Skin epidermis (tissue), 12 donors: ENCODE measurements around the gene JAK2.

ENCODE experiments used
- H3K27ac ChIP-seq, 21 experiments: fragments of 200-600 bp; sonication (generic) in 11 of 21; one replicate each; pipeline ENCODE4 v1.5.0; 2020; ENCODE audit warnings: mild to moderate bottlenecking in 3 of 21, inconsistent platforms in 2 of 21, moderate library complexity in 2 of 21
- H3K4me3 ChIP-seq, 7 experiments: fragments of 200-600 bp; sonication (generic) in 2 of 7; one replicate each; pipeline ENCODE4 v1.5.0; 2020; ENCODE audit warnings: inconsistent platforms in 2 of 7, mild to moderate bottlenecking in 2 of 7, moderate library complexity in 1 of 7

JAK2 gene

DNA sequence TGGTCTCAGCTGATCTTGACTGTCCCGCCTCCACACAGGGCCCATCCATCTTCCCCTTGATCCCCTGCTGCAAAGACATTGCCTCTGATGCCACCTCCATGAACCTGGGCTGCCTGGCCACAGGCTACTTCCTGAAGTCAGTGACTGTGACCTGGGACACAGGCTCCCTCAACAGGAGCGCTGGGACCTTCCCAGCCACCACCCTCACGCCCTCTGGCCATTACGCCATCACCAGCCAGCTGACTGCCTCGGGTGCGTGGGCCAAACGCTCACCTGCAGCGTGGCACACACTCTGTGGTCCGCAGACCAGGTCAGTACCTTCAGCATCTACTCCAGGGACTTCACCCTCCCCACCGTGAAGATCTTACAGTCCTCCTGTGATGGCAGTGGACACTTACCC, 128.5 kb downstream of the JAK2 start:
- Histone ChIP-seq H3K4me3 (no peak overlapping the region), H3K27ac (no peak overlapping the region)

DNA sequence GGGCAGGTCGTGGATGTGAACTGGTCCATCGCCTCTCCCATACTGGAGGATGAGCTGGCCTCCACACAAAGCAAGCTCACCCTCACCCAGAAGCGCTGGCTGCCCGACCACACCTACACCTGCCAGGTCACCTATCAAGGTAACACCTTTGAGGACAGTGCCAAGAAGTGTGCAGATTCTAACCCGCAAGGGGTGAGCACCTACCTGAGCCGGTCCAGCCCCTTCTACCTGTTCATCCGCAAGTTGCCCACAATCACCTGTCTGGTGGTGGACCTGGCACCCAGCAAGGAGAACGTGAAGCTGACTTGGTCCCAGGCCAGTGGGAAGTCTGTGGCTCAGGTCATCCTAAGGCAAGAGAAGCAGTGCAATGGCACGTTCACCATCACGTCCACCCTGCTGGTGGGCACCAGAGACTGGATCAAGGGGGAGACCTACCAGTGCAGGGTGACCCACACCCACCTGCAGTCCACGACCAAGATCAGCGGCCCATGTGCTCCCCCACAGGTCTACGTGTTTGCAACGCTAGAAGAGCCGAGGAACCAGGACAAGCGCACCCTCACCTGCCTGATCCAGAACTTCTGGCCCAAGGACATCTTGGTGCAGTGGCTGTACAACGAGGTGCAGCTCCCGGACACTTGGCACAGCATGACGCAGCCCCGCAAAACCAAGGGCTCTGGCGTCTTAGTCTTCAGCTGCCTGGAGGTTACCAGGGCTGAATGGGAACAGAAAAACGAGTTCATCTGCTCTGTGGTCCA, 129.1 kb downstream of the JAK2 start:
- no peak overlapping the region for H3K27ac ChIP-seq
- no peak overlapping the region for H3K4me3 ChIP-seq

DNA sequence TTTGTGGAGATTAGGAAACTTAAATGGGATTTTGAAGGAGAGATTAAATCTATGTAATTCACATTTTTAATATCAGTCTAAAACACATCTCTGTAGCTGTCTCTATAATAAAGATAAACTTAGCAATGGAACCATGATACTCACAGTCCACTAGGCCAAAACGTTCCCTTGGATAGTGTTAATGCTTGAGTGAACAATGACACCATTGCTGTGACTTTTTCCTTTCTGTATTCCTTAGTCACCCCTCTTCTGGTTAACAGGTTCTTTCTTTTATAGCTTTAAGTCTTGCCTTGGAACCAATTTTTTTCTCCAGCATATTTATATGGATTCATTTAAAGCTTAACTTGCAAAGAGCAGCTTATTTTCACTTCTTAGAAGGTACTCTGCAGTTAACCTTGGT, 137.0 kb downstream of the JAK2 start:
- Histone ChIP-seq H3K4me3 (no peak overlapping the region), H3K27ac (no peak overlapping the region)

DNA sequence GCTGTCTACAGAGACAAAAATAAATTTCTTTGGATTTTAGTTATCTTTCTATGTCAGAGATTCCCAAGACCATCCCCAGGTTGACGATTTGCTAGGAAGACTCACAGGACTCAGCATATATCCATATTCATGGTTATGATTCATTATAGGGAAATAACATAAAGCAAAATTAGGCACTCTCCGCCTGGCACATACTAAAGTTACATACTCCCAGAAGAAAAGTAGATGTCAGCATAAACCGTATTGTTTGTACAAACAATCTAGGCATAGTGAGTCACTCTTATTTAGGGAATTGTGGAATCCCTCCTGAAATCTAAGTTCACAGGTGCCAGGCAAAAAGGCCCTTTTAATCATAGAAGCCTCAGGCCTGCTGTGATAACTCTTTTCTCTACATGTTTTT, 137.4 kb downstream of the JAK2 start:
- Histone ChIP-seq H3K27ac (no peak overlapping the region), H3K4me3 (no peak overlapping the region)

DNA sequence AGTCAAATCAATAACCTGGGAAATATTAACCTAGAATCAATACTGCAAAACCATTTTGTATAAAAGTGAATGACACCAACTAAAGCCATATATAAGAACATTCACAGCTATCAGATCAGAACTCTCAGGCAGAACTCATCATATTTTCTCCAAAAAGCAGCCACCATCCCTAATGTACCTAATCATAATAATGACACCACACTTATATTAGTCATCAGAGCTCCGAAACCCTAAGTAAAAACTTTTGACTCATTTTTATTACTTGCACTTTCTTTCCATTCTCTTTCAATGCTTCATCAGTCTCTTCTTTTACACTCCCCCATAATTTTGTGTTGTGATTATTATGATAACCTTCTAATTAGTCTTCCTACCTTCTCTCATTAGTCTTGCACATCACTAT, 155.1 kb downstream of the JAK2 start:
- no peak overlapping the region for H3K4me3 ChIP-seq

DNA sequence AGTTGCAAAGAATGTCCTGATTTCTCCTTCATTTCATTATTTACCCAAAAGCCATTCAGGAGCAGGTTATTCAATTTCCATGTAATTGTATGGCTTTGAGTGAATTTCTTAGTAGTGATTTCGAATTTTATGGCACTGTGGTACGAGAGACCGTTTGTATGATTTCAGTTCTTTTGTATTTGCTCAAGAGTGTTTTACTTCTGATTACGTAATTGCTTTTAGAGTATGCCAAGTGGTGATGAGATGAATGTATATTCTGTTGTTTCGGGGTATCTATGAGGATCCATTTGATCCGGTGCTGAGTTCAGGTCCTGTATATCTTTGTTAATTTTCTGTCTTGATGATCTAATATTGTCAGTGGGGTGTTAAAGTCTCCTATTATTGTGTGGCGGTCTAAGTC, 159.1 kb downstream of the JAK2 start:
- Histone ChIP-seq H3K27ac (no peak overlapping the region), H3K4me3 (no peak overlapping the region)

More for the DNA sequence above, 155.1 kb downstream of the JAK2 start:
- no peak overlapping the region for H3K27ac ChIP-seq

DNA sequence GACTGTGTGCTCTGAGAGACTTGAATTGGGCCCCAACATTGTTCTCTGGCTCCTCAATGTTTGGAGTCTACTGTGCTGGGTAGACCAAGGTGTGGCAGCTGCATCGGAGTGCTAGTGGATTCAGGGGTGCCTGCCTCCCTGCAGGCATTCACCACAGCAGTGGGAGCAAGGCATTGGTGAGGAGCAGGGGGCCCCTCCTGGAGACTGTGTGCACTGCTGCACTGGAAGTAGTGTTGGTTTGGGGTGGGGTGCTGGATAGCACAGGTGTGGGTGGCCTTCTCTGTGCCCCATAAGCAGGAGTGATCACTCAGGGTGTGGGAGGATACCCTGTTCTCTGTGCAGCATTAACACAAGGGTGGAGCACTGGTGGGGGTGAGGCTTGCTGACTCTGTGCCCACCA, 161.2 kb downstream of the JAK2 start:
- Histone ChIP-seq H3K4me3 (no peak overlapping the region), H3K27ac (no peak overlapping the region)
